GM18873 (cell line): ENCODE data around the gene CNTNAP2.
"Not testable (repeated sequence)": the region's sequence is repeated elsewhere in the genome, so short reads cannot be mapped to it uniquely, and the experiment has no call there.

Source experiments
- ATAC-seq: cut with Tn5 transposase; IDR thresholded peaks from one replicate; pipeline ENCODE4 v1.9.1; 2021; ENCODE audit warnings: mild to moderate bottlenecking, moderate library complexity, moderate number of reproducible peaks; ENCODE audit not compliant: unreplicated experiment, low FRiP score

CNTNAP2 gene

DNA sequence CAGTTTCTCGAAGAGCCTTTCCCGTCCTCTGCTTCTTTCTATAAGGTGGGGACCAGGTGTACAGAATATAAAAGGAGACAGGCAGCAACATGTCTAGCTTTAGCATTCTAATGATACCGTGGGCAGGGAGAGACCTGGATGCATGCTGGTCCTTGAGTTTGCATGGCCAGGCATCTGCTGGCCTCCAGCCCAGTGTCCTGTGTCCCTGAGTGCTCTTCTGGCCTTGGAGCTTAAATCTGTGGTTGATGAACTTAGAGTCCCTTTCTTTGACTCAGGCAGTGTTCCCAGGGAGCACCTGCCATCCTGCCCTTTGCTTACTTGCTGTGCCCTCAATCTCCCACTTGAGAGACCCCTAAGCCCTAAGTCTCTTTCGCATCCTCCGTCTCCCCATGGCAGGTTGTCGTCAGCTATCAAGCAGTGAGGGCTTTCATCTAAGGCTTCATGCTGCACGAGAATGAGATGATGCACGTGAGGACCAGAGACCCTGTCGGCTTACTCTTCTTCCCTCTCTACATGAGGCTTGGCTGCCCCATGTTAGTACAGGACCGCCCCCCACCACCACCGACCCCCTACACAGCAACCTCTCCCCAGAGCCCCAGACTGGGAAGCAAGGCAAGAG lies 2160.6 kb downstream of the CNTNAP2 start:
- ATAC-seq = no peak

DNA sequence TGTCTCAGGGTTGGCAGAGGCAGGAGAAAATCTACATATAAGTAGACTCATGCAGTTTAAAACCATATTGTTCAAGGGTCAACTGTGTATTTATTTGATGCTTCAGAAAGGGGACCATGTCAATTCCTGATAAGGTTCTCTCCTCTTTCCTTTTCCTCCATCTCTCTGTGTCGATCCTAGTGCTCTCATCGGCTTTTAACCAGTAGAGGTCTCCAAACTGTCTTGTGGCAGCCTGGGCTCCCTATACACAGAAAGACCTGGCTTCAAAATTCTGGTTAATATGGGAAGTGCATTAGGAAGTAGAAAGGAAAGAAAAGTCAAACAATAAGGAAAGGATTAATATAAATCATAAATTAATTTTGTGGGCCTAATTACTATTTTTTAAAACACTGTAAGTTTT lies 2169.5 kb downstream of the CNTNAP2 start:
- no peak for ATAC-seq

DNA sequence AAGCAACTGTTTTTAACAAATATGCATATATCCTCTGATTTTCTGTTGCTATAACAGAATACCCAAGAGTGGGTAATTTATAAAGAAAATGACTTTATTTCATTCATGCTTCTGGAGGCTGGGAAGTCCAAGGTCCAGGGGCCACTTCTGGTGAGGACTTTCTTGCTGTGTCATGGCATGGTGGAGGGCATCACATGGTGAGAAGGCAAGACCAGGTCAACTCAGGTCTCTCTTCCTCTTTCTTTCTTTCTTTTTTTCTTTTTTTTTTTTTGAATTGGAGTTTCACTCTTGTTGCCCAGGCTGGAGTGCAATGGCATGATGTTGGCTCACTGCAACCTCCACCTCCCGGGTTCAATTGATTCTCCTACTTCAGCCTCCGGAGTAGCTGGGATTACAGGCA lies 2170.9 kb downstream of the CNTNAP2 start:
- no peak for ATAC-seq

DNA sequence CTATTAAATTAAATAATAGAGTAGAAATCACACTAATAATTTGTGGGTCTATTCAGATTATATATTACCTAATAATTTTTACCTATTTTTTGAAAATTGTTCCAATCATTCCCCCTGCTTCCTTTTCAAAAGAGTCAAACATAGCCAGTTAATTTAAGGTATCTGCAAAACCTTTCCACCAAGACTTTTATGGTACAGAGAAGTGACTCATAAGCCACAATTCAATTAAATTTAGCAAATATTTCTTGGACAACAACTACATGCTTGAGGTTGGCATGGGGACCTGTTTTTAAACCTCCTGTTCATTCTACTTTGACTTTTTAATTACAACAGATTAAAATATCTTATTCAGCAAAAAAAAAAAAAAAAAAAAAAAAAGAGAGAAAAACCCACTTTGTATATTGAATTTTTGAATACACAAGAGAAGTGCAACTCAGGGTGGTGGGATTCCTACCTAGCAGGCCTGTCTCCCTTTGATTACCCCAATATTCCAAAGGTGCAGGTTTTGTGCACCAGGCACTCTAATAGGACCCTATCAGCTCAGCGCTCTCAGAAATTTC lies 2172.1 kb downstream of the CNTNAP2 start:
- no peak for ATAC-seq

DNA sequence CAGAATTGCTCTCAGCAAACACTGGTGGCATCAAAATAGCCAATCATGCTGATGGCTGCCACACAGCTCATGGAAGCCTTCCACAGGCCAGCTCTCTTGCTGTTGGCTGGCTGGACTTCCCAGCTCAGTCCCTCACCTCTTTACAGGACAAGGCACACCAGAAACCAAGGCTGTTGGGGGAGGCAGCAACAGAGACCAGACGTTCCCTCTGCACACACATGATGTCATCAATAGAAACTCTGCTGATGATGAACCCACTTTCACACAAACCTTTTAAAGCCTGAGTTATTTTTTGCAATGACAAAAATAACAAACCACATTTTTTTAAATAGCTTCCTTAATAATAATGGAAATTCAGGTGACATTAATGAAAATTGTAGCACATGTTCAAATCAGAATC lies 2173.0 kb downstream of the CNTNAP2 start:
- ATAC-seq = no peak

DNA sequence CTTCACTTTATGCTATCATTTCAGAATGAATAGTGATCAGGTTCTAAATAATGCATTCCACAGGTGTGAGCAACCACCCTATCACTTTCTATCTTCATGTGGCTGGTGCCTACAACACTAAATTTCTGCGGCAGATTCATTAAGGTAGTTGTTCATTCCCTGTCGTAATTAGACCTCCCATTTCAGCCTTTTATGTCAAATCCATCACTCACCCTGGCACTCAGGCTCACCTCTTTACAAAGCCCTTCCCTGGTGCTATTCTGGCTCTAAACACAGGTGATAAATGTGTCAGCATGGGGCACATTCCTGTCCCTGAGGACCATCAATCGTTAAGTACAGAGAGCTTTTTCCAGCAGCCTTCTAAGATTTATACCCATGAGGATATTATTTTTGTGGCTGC lies 2173.9 kb downstream of the CNTNAP2 start:
- ATAC-seq = no peak

DNA sequence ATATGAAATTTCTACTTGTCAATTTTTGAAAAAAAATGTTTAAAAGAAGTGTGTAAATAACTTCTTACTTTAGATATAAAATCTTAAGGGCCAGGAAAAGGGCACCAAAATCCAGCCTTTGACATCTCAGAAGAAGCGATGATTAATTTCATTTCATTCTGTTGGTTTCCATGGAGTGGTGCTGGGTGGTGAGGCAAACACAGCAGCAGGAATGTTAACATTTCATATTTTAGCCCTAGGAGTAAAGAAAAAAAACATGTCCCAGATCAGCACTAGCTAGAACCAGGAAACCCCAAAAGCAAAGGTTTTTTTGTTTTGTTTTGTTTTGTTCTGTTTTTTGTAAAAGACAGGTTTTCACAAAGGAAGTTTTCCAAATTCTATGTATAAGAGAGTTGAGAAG lies 2175.2 kb downstream of the CNTNAP2 start:
- no peak for ATAC-seq

DNA sequence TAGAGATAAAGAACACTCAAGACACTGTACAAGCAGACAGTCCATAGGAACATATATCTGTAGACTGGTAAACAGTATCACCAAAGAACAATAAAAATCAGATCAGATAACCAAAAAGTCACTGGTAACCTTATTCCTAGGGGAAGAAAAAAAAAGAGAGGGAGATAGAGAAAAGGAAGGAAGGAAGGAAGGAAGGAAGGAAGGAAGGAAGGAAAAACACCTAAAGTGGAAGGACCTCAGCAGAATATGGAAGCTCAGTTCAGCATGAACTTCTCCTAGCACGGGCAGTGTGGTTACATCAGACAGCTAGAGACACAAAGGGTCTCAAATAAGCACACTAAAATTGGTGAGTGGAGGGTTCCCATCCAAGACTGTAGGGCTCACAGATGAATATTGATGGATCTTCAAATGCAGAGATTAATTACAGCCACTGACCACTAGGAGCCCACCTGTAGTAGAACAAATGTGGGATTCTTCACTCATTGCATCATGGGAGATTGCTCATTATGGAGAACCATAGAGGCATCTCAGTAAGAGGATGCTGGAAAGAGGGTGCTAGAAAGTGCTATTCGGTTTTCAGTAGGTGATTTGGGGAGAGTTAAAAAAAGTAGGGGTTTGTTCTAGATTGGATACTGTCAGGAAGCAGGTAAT lies 2180.5 kb downstream of the CNTNAP2 start:
- ATAC-seq = no peak

DNA sequence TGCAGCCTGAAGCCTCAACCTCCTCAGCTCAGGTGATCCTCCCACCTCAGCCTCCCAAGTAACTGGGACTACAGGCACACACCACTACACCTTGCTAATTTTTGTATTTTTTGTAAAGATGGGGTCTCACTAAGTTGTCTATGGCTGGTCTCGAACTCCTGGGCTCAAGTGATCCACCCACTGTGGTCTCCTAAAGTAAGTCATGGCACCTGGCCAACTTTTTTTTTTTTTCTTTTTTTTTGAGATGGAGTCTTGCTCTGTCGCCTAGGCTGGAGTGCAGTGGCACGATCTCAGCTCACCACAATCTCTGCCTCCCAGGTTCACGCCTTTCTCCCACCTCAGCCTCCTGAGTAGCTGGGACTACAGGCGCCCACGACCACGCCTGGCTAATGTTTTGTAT lies 2182.2 kb downstream of the CNTNAP2 start:
- ATAC-seq = not testable (repeated sequence)

DNA sequence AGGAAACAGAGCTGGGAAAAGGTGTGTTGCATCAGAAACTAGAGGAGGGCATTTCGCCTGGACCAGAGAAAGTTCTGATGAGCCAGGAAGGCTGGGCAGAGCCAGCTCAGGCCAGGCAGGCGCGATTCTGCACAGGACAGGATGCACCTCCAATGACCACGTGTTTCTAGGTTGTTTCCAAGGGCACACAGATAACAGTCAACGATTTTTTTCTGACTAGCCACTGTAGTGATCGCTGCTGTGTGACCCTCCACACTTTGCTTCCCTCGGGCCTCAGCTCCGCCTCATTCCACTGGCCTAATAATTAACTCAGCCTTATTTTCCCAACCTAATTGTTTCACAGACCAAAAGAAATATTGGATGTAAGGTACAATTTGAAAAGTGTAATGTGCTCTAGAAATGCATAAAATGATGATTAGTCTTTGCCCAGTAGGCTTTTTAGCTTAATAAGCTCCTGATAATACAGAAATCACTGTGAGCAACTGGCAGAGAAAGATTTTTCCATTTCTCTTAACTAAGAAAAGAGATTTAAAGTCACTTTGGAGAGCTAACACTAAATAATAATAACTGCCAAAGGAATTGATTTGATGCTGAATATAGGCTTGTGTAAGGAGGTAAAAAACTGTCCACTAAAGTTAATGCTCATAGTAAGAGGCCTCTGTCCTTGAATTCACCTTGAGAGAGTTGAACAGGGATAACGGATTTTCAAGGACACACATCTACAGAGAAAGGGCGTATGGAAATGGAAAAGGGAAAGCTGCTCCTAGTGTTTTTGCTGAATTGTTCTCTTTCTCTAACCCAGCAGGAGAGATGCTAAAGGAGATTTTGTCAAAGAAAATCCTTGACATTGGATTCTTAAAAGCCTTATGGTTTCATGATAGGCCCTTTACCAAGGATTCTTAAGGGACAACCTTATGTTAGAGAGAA lies 2183.0 kb downstream of the CNTNAP2 start:
- no peak for ATAC-seq

DNA sequence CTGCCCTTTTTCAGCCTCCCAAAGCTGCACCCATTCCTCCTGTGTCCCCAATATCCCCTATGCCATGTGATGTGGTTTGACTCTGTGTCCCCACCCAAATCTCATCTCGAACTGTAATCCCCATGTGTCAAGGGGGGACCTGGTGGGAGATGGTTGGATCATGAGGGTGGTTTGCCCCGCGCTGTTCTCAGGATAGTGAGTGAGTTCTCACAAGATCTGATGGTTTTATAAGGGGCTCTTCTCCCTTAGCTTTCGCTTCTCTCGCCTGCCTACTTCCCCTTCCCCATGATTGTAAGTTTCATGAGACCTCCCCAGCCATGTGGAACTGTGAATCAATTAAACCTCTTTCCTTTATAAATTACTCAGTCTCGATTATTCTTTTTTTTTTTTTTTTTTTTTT lies 2185.8 kb downstream of the CNTNAP2 start:
- ATAC-seq = not testable (repeated sequence)

DNA sequence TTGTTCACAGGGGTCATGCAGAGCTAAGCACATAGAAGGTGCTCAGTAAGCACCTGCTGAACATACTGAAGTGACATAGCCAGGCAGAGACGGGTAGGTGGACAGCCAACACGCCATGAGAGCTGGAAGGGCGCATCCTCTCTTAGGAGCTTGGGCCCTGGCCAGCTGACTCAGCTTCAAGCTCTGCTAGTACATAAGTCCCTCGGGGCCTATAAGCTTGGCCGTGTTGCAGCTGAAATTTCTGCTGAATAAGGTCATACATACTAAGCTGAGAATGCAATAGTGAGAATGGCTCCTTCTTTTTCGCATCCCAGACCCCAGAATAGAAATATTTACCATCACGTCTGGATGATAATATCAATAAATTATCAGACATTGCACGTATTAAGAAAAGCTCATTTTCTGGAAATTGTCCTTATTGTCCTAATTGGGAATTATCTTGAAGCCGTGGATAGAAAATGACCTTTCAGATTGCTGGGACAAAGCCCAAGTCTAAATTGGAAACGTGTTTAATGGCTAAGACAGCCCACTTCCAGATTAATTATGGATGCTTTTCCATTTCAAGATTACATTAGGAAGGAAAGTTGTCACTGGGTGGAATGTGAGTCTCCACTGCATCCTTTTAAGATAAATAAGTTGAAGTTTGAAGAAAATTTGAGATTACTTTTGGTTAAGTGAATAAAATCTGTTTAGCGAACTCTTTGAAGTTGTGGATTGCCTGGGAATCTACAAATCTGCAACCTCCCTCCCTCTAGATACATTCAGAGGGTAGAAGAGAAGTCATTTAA lies 2186.9 kb downstream of the CNTNAP2 start:
- no peak for ATAC-seq

DNA sequence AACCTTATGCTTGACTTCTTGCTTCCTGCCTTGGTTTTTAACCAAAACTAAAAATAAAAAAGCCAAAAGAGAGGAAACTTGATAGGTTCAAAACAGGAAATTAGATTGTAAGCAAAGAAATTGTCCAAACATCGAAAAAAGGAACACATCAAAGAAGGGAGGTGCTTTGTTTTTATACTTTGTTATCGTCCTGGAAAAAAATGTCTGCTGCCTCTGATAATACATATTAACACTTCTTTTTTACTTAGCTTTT lies 2187.4 kb downstream of the CNTNAP2 start:
- no peak for ATAC-seq

DNA sequence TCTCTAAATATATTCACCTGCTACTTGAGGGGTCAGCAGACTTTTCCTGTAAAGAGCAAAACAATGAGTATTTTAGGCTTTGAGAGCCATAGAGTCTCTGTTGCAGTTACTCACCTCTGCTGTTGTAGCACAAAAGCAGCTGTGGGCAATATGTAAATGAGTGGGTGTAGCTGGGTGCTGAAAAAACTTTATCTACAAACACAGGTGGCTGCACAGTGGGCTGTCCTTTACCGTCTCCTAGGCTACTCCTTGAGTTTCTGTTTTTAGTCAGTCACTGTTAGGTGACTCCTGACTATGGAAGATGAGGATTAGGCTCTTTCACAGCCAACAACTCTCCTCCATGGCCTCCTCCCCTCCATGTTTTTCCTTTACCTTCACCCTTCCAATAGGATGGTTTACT lies 2187.9 kb downstream of the CNTNAP2 start:
- no peak for ATAC-seq

DNA sequence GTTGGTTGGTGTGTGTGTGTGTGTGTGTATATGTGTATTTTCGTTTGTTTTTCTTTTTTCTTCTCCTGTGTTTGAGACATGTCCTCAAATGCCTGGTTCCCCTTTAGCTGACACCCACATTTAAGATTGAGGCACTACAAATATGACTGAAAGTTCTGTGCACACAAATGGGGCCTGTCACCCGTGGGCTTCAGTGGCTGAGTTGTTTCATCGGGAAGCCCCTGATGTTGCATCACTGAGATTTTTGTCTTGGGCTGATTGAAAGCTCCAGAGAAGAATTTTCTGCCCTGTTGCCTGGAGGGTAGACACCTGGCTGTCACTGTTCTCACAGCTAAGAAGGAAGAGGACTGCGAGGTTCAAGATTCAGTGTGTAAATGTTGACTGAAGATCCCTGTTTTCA lies 2190.2 kb downstream of the CNTNAP2 start:
- ATAC-seq = no peak

DNA sequence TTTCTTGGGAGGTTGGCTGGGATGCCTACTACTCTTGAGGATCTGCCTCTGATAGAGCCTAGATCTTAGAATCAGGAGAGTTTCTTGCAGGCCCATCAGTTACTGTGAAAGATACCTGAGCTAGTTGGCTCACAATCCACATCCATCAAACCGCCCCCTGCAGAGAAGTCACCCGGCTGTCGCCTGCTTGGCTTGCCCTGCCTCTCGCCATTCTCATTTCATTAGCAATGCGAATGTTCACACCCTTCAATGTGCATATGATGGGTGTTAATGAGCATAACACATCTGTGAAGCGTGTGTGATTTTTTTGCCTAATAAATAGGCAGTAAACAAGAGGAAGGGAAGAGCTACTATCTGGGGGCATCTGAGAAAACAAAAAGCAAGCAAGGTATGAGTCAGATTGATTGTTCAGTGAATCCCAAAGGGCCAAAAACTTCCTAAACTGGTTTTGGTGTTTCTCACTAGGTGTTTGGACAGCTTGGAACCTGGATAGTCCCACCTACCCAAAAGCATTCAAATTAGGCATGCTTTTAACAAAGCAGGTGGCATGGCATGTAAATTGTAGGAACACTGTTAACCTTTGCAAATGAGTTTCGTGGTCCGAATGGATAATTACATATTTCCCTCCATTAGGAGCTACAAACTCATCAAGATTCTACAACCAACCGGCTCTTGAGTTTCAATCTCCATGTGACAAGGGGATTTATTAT lies 2201.7 kb downstream of the CNTNAP2 start:
- ATAC-seq = no peak

DNA sequence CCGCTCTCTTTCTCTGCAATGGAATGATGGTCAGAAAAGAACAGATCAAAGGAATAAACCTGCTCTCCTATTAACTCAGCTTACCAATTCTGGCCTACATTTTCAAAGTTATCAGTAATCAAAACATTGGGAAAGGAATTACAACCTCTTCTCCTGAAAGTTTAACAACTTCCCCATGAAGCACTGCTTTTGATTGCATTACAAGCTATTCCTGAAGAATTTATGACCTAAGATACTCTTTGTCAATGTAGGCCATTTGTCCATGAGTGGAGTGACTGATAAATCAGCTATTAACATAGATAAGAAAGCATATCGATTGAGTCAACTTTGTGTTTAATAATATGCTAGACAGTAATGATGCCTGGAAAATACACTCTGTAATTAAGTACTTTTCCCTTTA lies 2202.2 kb downstream of the CNTNAP2 start:
- no peak for ATAC-seq

DNA sequence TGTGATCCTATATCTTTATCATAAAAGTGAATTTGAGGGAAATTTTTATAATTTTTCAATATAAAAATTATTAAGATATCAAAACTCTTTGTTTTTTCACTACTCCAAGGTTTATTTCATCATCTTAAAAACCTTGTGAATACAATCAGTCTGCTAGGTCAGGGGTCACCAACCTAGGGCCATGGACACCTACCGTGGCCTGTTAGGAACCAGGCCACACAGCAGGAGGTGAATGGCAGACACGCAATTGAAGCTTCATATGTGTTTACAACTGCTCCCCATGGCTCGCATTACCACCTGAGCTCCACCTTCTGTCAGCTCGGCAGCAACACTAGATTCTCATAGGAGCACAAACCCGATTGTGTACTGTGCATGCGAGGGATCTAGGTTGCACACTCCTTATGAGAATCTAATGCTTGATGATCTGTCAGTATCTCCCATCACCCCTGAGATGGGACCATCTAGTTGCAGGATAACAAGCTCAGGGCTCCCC lies 2202.8 kb downstream of the CNTNAP2 start:
- no peak for ATAC-seq

DNA sequence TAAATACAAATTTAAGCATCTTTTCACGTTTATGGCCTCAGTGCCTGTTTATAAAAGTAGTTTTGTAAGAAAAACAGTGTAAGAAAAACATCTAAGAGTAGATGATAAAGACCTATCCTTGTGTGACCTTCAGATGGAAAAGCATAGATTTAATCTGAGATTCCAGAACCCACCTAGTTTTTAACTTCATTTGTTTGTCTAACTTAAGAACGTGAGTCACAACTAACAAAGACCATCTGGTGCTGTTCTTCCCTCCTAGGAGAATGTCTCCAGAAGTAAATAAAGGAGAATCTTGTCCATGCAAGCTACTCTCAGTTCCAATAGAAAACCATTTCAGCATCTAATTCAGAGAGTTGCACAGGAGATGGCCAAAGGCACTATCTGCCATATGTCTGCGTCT lies 2208.6 kb downstream of the CNTNAP2 start:
- ATAC-seq = no peak

DNA sequence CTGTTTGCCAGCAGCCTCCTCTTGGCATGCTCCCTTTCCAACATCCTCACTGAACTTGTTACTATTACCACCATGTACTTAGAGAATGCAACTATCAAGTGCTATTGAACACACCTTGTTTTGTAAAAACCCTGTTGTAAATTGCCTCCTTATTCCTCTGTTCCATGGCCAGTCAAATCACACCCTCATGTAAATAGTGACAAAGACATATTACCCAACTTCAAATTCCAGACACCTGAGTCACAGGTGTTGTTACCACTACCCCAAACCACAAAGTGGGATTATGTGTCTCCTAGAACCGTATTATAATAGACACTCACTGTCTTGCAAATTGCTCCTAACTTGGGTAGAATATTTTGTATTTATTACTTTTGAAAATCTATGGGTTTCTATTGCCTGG lies 2210.8 kb downstream of the CNTNAP2 start:
- no peak for ATAC-seq
